WTC11 (cell line): ENCODE results near the gene SPR.

Experiments
- TF ChIP-seq, protein P1 (sequence below): sonication (generic); formaldehyde crosslinking; IDR thresholded peaks from 2 replicates; pipeline ENCODE4 v1.8.0; 2023; ENCODE audit warnings: mild to moderate bottlenecking, missing genetic modification reagents
- TF ChIP-seq, protein P2 (sequence below): fragments of 200-600 bp; IDR thresholded peaks from 2 replicates; pipeline ENCODE4 v1.8.0; 2022; ENCODE audit warnings: antibody characterized with exemption

GRCh38 chr2:72847534-72848315 is 39.5 kb upstream of the SPR start:
- TF ChIP-seq, protein P1, sequence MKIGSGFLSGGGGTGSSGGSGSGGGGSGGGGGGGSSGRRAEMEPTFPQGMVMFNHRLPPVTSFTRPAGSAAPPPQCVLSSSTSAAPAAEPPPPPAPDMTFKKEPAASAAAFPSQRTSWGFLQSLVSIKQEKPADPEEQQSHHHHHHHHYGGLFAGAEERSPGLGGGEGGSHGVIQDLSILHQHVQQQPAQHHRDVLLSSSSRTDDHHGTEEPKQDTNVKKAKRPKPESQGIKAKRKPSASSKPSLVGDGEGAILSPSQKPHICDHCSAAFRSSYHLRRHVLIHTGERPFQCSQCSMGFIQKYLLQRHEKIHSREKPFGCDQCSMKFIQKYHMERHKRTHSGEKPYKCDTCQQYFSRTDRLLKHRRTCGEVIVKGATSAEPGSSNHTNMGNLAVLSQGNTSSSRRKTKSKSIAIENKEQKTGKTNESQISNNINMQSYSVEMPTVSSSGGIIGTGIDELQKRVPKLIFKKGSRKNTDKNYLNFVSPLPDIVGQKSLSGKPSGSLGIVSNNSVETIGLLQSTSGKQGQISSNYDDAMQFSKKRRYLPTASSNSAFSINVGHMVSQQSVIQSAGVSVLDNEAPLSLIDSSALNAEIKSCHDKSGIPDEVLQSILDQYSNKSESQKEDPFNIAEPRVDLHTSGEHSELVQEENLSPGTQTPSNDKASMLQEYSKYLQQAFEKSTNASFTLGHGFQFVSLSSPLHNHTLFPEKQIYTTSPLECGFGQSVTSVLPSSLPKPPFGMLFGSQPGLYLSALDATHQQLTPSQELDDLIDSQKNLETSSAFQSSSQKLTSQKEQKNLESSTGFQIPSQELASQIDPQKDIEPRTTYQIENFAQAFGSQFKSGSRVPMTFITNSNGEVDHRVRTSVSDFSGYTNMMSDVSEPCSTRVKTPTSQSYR (CRISPR knock-in tag), result no peak
- TF ChIP-seq, protein P2, sequence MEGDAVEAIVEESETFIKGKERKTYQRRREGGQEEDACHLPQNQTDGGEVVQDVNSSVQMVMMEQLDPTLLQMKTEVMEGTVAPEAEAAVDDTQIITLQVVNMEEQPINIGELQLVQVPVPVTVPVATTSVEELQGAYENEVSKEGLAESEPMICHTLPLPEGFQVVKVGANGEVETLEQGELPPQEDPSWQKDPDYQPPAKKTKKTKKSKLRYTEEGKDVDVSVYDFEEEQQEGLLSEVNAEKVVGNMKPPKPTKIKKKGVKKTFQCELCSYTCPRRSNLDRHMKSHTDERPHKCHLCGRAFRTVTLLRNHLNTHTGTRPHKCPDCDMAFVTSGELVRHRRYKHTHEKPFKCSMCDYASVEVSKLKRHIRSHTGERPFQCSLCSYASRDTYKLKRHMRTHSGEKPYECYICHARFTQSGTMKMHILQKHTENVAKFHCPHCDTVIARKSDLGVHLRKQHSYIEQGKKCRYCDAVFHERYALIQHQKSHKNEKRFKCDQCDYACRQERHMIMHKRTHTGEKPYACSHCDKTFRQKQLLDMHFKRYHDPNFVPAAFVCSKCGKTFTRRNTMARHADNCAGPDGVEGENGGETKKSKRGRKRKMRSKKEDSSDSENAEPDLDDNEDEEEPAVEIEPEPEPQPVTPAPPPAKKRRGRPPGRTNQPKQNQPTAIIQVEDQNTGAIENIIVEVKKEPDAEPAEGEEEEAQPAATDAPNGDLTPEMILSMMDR, result no peak
